ENCODE data around the gene CNIH1. TPM values are rescaled to one million over a fixed set of nuclear protein-coding genes. Genes with fewer than 3 reads are reported as not detected.

CNIH1 gene
- total RNA-seq, 5 donors from 2014 or later (not counting 1 experiment from before 2014, with no cell fraction given), result 39.1 to 52.7 (median 42.1) TPM

- DNase-seq, result no peak
- Mint-ChIP-seq H3K4me1 (peaks cover 10 to 14% (median 12%) of the 10 kb centered on the region in 3 donors), H3K27me3 (no peaks in the 10 kb centered on the region), H3K9me3 (no peaks in the 10 kb centered on the region), H3K27ac (peak overlapping the region in 1 of 2 donors; percentile 30), H3K4me3 (no peak overlapping the region), H3K36me3 (peaks cover 55% of the 10 kb centered on the region)
- no peak overlapping the region for H3K27ac ChIP-seq (ENCODE audit: low read length)
- ChIA-PET POLR2A (no interaction called here), CTCF (no interaction called here)
- no CpG with 5 or more reads among the region's 2 CpGs for WGBS (ENCODE audit: insufficient coverage)
- peaks cover 14 to 41% of the 10 kb centered on the region in 2 donors for H3K36me3 ChIP-seq (ENCODE audit: control insufficient read depth in 2 of 2, extremely low read depth in 1 of 2, insufficient read depth in 1 of 2, low read length in 1 of 2)
- no peak for ATAC-seq (replicated peaks in 1 of 4)
- H3K9me3 ChIP-seq, result no peaks in the 10 kb centered on the region
- no peak overlapping the region for H3K4me3 ChIP-seq (ENCODE audit: control insufficient read depth in 1 of 2, extremely low read depth in 1 of 2, low read length in 1 of 2)
- no peaks in the 10 kb centered on the region for H3K27me3 ChIP-seq (replicated peaks in 1 of 2; ENCODE audit: control insufficient read depth in 2 of 2, extremely low read depth in 1 of 2, insufficient read depth in 2 of 2, low read length in 1 of 2)
- H3K4me1 ChIP-seq (ENCODE audit: control insufficient read depth in 1 of 2, extremely low read depth in 1 of 2, insufficient read depth in 2 of 2, low read length in 2 of 2), result no peaks in the 10 kb centered on the region
These were observed 12.6 kb downstream of the CNIH1 start for GRCh38 chr14:54428527-54428926.

GRCh38 chr14:54427871-54428270 is 13.3 kb downstream of the CNIH1 start:
- WGBS (ENCODE audit: insufficient coverage), result no CpG with 5 or more reads among the region's 3 CpGs
- H3K4me3 Mint-ChIP-seq, result no peak overlapping the region
- H3K9me3 ChIP-seq, result no peaks in the 10 kb centered on the region
- no peaks in the 10 kb centered on the region for H3K9me3 Mint-ChIP-seq
- H3K36me3 Mint-ChIP-seq, result peaks cover 55% of the 10 kb centered on the region
- H3K4me3 ChIP-seq (ENCODE audit: control insufficient read depth in 1 of 2, extremely low read depth in 1 of 2, low read length in 1 of 2), result no peak overlapping the region
- POLR2A ChIA-PET, result no interaction called here
- no peak overlapping the region for H3K27ac Mint-ChIP-seq
- H3K36me3 ChIP-seq (ENCODE audit: control insufficient read depth in 2 of 2, extremely low read depth in 1 of 2, insufficient read depth in 1 of 2, low read length in 1 of 2), result peaks cover 14 to 41% of the 10 kb centered on the region in 2 donors
- no peak overlapping the region for H3K27ac ChIP-seq (ENCODE audit: low read length)
- CTCF ChIA-PET, result interaction anchor here (0.6 to 0.8 kb wide), 2 partner anchors 28 to 1360 kb away, joined by 3 read pairs; no protein-coding TSS in a partner anchor
- DNase-seq, result no peak
- no peaks in the 10 kb centered on the region for H3K27me3 Mint-ChIP-seq
- H3K4me1 ChIP-seq (ENCODE audit: control insufficient read depth in 1 of 2, extremely low read depth in 1 of 2, insufficient read depth in 2 of 2, low read length in 2 of 2), result no peaks in the 10 kb centered on the region
- H3K4me1 Mint-ChIP-seq, result peaks cover 5 to 7% (median 7%) of the 10 kb centered on the region in 3 donors
- no peaks in the 10 kb centered on the region for H3K27me3 ChIP-seq (replicated peaks in 1 of 2; ENCODE audit: control insufficient read depth in 2 of 2, extremely low read depth in 1 of 2, insufficient read depth in 2 of 2, low read length in 1 of 2)
- no peak for ATAC-seq (replicated peaks in 1 of 4)

GRCh38 chr14:54425537-54426274 is 15.5 kb downstream of the CNIH1 start:
- Mint-ChIP-seq H3K27ac (no peak overlapping the region), H3K4me1 (no peaks in the 10 kb centered on the region), H3K27me3 (no peaks in the 10 kb centered on the region), H3K9me3 (no peaks in the 10 kb centered on the region), H3K36me3 (peaks cover 44% of the 10 kb centered on the region), H3K4me3 (no peak overlapping the region)
- POLR2A ChIA-PET, result no interaction called here
- no peak overlapping the region for H3K4me3 ChIP-seq (ENCODE audit: control insufficient read depth in 1 of 2, extremely low read depth in 1 of 2, low read length in 1 of 2)
- CTCF ChIA-PET, result interaction anchor here in 1 of 2 donors (0.6 kb wide), 1 partner anchor 22 kb away, joined by 3 read pairs; no protein-coding TSS in a partner anchor
- H3K27me3 ChIP-seq (replicated peaks in 1 of 2; ENCODE audit: control insufficient read depth in 2 of 2, extremely low read depth in 1 of 2, insufficient read depth in 2 of 2, low read length in 1 of 2), result no peaks in the 10 kb centered on the region
- H3K9me3 ChIP-seq, result no peaks in the 10 kb centered on the region
- peaks cover 14 to 38% of the 10 kb centered on the region in 2 donors for H3K36me3 ChIP-seq (ENCODE audit: control insufficient read depth in 2 of 2, extremely low read depth in 1 of 2, insufficient read depth in 1 of 2, low read length in 1 of 2)
- no peak overlapping the region for H3K27ac ChIP-seq (ENCODE audit: low read length)
- 100% methylated on average over 1 of the region's 3 CpGs for WGBS (ENCODE audit: insufficient coverage)
- DNase-seq (no peak), ATAC-seq (replicated peaks in 1 of 4) (no peak)
- H3K4me1 ChIP-seq (ENCODE audit: control insufficient read depth in 1 of 2, extremely low read depth in 1 of 2, insufficient read depth in 2 of 2, low read length in 2 of 2), result no peaks in the 10 kb centered on the region

- no peaks in the 10 kb centered on the region for H3K9me3 Mint-ChIP-seq
- CTCF ChIA-PET, result interaction anchor here (0.5 to 0.6 kb wide), 2 partner anchors 22 to 63 kb away, joined by 3 read pairs; no protein-coding TSS in a partner anchor
- no peak for DNase-seq
- H3K27ac ChIP-seq (ENCODE audit: low read length), result no peak overlapping the region
- ATAC-seq (replicated peaks in 1 of 4), result no peak
- no peaks in the 10 kb centered on the region for H3K27me3 Mint-ChIP-seq
- H3K36me3 Mint-ChIP-seq, result peaks cover 39% of the 10 kb centered on the region
- H3K27me3 ChIP-seq (replicated peaks in 1 of 2; ENCODE audit: control insufficient read depth in 2 of 2, extremely low read depth in 1 of 2, insufficient read depth in 2 of 2, low read length in 1 of 2), result no peaks in the 10 kb centered on the region
- H3K4me1 ChIP-seq (ENCODE audit: control insufficient read depth in 1 of 2, extremely low read depth in 1 of 2, insufficient read depth in 2 of 2, low read length in 2 of 2), result no peaks in the 10 kb centered on the region
- H3K27ac Mint-ChIP-seq, result no peak overlapping the region
- peaks cover 13 to 34% of the 10 kb centered on the region in 2 donors for H3K36me3 ChIP-seq (ENCODE audit: control insufficient read depth in 2 of 2, extremely low read depth in 1 of 2, insufficient read depth in 1 of 2, low read length in 1 of 2)
- no peaks in the 10 kb centered on the region for H3K4me1 Mint-ChIP-seq
- no peaks in the 10 kb centered on the region for H3K9me3 ChIP-seq
- H3K4me3 Mint-ChIP-seq, result no peak overlapping the region
- POLR2A ChIA-PET, result no interaction called here
- H3K4me3 ChIP-seq (ENCODE audit: control insufficient read depth in 1 of 2, extremely low read depth in 1 of 2, low read length in 1 of 2), result no peak overlapping the region
- WGBS (ENCODE audit: insufficient coverage), result no CpG with 5 or more reads among the region's 2 CpGs
These were observed 16.1 kb downstream of the CNIH1 start for GRCh38 chr14:54425068-54425467.

GRCh38 chr14:54424479-54424901 is 16.7 kb downstream of the CNIH1 start:
- Mint-ChIP-seq H3K4me1 (no peaks in the 10 kb centered on the region), H3K36me3 (peaks cover 33% of the 10 kb centered on the region), H3K27ac (no peak overlapping the region), H3K27me3 (no peaks in the 10 kb centered on the region), H3K4me3 (no peak overlapping the region), H3K9me3 (no peaks in the 10 kb centered on the region)
- Histone ChIP-seq H3K4me1 (ENCODE audit: control insufficient read depth in 1 of 2, extremely low read depth in 1 of 2, insufficient read depth in 2 of 2, low read length in 2 of 2) (no peaks in the 10 kb centered on the region), H3K27ac (ENCODE audit: low read length) (no peak overlapping the region), H3K4me3 (ENCODE audit: control insufficient read depth in 1 of 2, extremely low read depth in 1 of 2, low read length in 1 of 2) (no peak overlapping the region), H3K9me3 (no peaks in the 10 kb centered on the region), H3K36me3 (ENCODE audit: control insufficient read depth in 2 of 2, extremely low read depth in 1 of 2, insufficient read depth in 1 of 2, low read length in 1 of 2) (peaks cover 8 to 29% of the 10 kb centered on the region in 2 donors), H3K27me3 (replicated peaks in 1 of 2; ENCODE audit: control insufficient read depth in 2 of 2, extremely low read depth in 1 of 2, insufficient read depth in 2 of 2, low read length in 1 of 2) (no peaks in the 10 kb centered on the region)
- ChIA-PET POLR2A (no interaction called here), CTCF (interaction anchor here (0.5 to 1.0 kb wide), 4 partner anchors 12 to 1215 kb away, joined by 3 to 4 read pairs (median 3); no protein-coding TSS in a partner anchor)
- no peak for DNase-seq
- ATAC-seq (replicated peaks in 1 of 4), result no peak
- WGBS (ENCODE audit: insufficient coverage), result 83% methylated on average over 1 of the region's 4 CpGs

- H3K27ac Mint-ChIP-seq, result no peak overlapping the region
- no peaks in the 10 kb centered on the region for H3K27me3 Mint-ChIP-seq
- ATAC-seq (replicated peaks in 1 of 4) (no peak), DNase-seq (no peak)
- peaks cover 28% of the 10 kb centered on the region for H3K36me3 Mint-ChIP-seq
- no peaks in the 10 kb centered on the region for H3K9me3 ChIP-seq
- H3K36me3 ChIP-seq (ENCODE audit: control insufficient read depth in 2 of 2, extremely low read depth in 1 of 2, insufficient read depth in 1 of 2, low read length in 1 of 2), result peaks cover 6 to 26% of the 10 kb centered on the region in 2 donors
- H3K4me1 ChIP-seq (ENCODE audit: control insufficient read depth in 1 of 2, extremely low read depth in 1 of 2, insufficient read depth in 2 of 2, low read length in 2 of 2), result no peaks in the 10 kb centered on the region
- H3K4me3 ChIP-seq (ENCODE audit: control insufficient read depth in 1 of 2, extremely low read depth in 1 of 2, low read length in 1 of 2), result no peak overlapping the region
- ChIA-PET CTCF (interaction anchor here (0.5 to 1.0 kb wide), 5 partner anchors 11 to 1216 kb away, joined by 3 to 4 read pairs (median 3); no protein-coding TSS in a partner anchor), POLR2A (interaction anchor here in 1 of 2 donors (0.7 kb wide), 1 partner anchor 9 kb away, joined by 3 read pairs; no protein-coding TSS in a partner anchor)
- no peaks in the 10 kb centered on the region for H3K9me3 Mint-ChIP-seq
- H3K27me3 ChIP-seq (replicated peaks in 1 of 2; ENCODE audit: control insufficient read depth in 2 of 2, extremely low read depth in 1 of 2, insufficient read depth in 2 of 2, low read length in 1 of 2), result no peaks in the 10 kb centered on the region
- H3K4me3 Mint-ChIP-seq, result no peak overlapping the region
- no peak overlapping the region for H3K27ac ChIP-seq (ENCODE audit: low read length)
- no peaks in the 10 kb centered on the region for H3K4me1 Mint-ChIP-seq
These were observed 17.2 kb downstream of the CNIH1 start for GRCh38 chr14:54423991-54424390.

All from T-cell (primary cell).